HCT116 (cell line): ENCODE data around the gene RNPEP. TPM values are rescaled to one million over a fixed set of nuclear protein-coding genes. Genes with fewer than 3 reads are reported as not detected.

Experiments
- ATAC-seq: fragments of 200-7000 bp; cut with Tn5 transposase; 2 replicates; pipeline ENCODE4 v1.9.1; 2020; ENCODE audit warnings: mild to moderate bottlenecking, moderate library complexity
- BruUV-seq: library from RNA; stranded (reverse); fragments of 400-500 nt; replicated peaks from 2 replicates; lab custom pipeline; 2021; lab: Mats Ljungman, UMichigan
- CTCF ChIA-PET: fragments of 300-600 bp; sonication (Branson Sonifier 250); formaldehyde crosslinking; loops from one replicate; lab custom pipeline; 2021; ENCODE audit warnings: antibody characterized with exemption; lab: Charles Lee
- POLR2A ChIA-PET: fragments of 300-600, 350-600 bp; sonication (Branson Sonifier 250); formaldehyde crosslinking; loops from one replicate; lab custom pipeline; 2021; ENCODE audit warnings: antibody characterized with exemption; lab: Charles Lee
- RAD21 ChIA-PET, 2 experiments: fragments of 300-600 bp; sonication (Branson Sonifier 250); formaldehyde crosslinking; loops; one replicate each; lab custom pipeline; 2023; ENCODE audit warnings: low total read pairs in 2 of 2; ENCODE audit not compliant: uncharacterized antibody in 2 of 2, unreplicated experiment in 2 of 2, low non-redundant PET in 1 of 2; lab: Charles Lee
- DNase-seq: peaks from one replicate; pipeline ENCODE4 v3.0.0-alpha.2; 2010; ENCODE audit warnings: low read depth, low spot score
- H2AFZ ChIP-seq: fragments of 200-600 bp; shearing (Covaris generic), sonication (generic); 2 replicates; pipeline ENCODE4 v1.6.1; 2017; ENCODE audit warnings: low read depth, mixed run types, mixed read lengths, antibody characterized with exemption, low read length; ENCODE audit not compliant: poor library complexity, severe bottlenecking
- H3K27ac ChIP-seq: 2 replicates; pipeline ENCODE4 v1.5.1; 2012; ENCODE audit warnings: low read depth, low read length
- H3K27me3 ChIP-seq: fragments of 200-600 bp; sonication (generic); 2 replicates; pipeline ENCODE4 v1.6.1; 2016; ENCODE audit warnings: mixed run types, low read length, mixed read lengths; ENCODE audit not compliant: insufficient read depth
- H3K36me3 ChIP-seq, 2 experiments: fragments of 200-500 bp in 1 of 2; fragments of 200-600 bp in 1 of 2; sonication (Bioruptor generic) in 1 of 2; sonication (generic) in 1 of 2; 2 replicates each; pipeline versions ENCODE4 v1.5.1 to v1.6.1; 2014 to 2016; ENCODE audit warnings: low read length in 2 of 2, inconsistent platforms in 1 of 2, mixed read lengths in 1 of 2, mixed run types in 1 of 2; ENCODE audit not compliant: insufficient read depth in 2 of 2, control insufficient read depth in 1 of 2
- H3K4me1 ChIP-seq, 2 experiments: fragments of 200-600 bp in 1 of 2; sonication (generic) in 1 of 2; 2 replicates each; pipeline versions ENCODE4 v1.5.1 to v1.6.1; 2012 to 2017; ENCODE audit warnings: low read length in 2 of 2, inconsistent platforms in 1 of 2, mild to moderate bottlenecking in 1 of 2, mixed read lengths in 1 of 2, mixed run types in 1 of 2, moderate library complexity in 1 of 2; ENCODE audit not compliant: insufficient read depth in 2 of 2, control insufficient read depth in 1 of 2
- H3K4me2 ChIP-seq: fragments of 200-600 bp; sonication (generic); 2 replicates; pipeline ENCODE4 v1.6.1; 2017; ENCODE audit warnings: mixed run types, low read length, mixed read lengths
- H3K4me3 ChIP-seq, 2 experiments: fragments of 200-600 bp in 1 of 2; sonication (generic) in 1 of 2; replicated peaks in 1 of 2; 2 replicates each; pipeline ENCODE4 v1.5.1; 2011 to 2016; ENCODE audit warnings: low read length in 2 of 2, control low read depth in 1 of 2, low read depth in 1 of 2, mild to moderate bottlenecking in 1 of 2, mixed read lengths in 1 of 2, mixed run types in 1 of 2
- H3K79me2 ChIP-seq: fragments of 200-600 bp; sonication (generic); 2 replicates; pipeline ENCODE4 v1.6.1; 2017; ENCODE audit warnings: mild to moderate bottlenecking, mixed run types, low read length, moderate library complexity, mixed read lengths; ENCODE audit not compliant: insufficient read depth
- H3K9ac ChIP-seq: fragments of 200-600 bp; sonication (generic); 2 replicates; pipeline ENCODE4 v1.6.1; 2016; ENCODE audit warnings: low read length, mixed read lengths
- H3K9me2 ChIP-seq: fragments of 200-600 bp; sonication (generic), shearing (Covaris generic); 2 replicates; pipeline ENCODE4 v1.6.1; 2017; ENCODE audit warnings: mixed run types, mild to moderate bottlenecking, moderate library complexity; ENCODE audit not compliant: insufficient read depth
- H3K9me3 ChIP-seq, 2 experiments: fragments of 200-500 bp in 1 of 2; fragments of 200-600 bp in 1 of 2; sonication (Bioruptor generic) in 1 of 2; sonication (generic) in 1 of 2; 2 replicates each; pipeline ENCODE4 v1.6.1; 2014 to 2017; ENCODE audit warnings: low read length in 2 of 2, mixed read lengths in 2 of 2, inconsistent platforms in 1 of 2, low read depth in 1 of 2, mild to moderate bottlenecking in 1 of 2, mixed run types in 1 of 2, moderate library complexity in 1 of 2; ENCODE audit not compliant: control insufficient read depth in 1 of 2, insufficient read depth in 1 of 2
- H4K20me1 ChIP-seq: fragments of 200-600 bp; sonication (generic), shearing (Covaris generic); 2 replicates; pipeline ENCODE4 v1.6.1; 2017; ENCODE audit warnings: mixed run types, mild to moderate bottlenecking, moderate library complexity; ENCODE audit not compliant: insufficient read depth
- CBX3 ChIP-seq: IDR thresholded peaks from 2 replicates; pipeline ENCODE4 v1.6.1; 2012; ENCODE audit warnings: low read depth
- CEBPB ChIP-seq: IDR thresholded peaks from 2 replicates; pipeline ENCODE4 v1.6.1; 2012; ENCODE audit warnings: low read depth
- EGR1 ChIP-seq: IDR thresholded peaks from 2 replicates; pipeline ENCODE4 v1.6.1; 2012; ENCODE audit warnings: low read depth
- ELF1 ChIP-seq: IDR thresholded peaks from 2 replicates; pipeline ENCODE4 v1.6.1; 2012; ENCODE audit warnings: low read depth, borderline replicate concordance
- EZH2phosphoT487 ChIP-seq: fragments of 200-600 bp; IDR thresholded peaks from 2 replicates; pipeline ENCODE4 v1.6.1; 2018; ENCODE audit warnings: antibody characterized with exemption, borderline replicate concordance
- FOSL1 ChIP-seq: IDR thresholded peaks from 2 replicates; pipeline ENCODE4 v1.6.1; 2012; ENCODE audit warnings: low read depth
- JUND ChIP-seq: IDR thresholded peaks from 2 replicates; pipeline ENCODE4 v1.6.1; 2012
- POLR2A ChIP-seq: IDR thresholded peaks from 2 replicates; pipeline ENCODE4 v1.7.0; 2011; ENCODE audit warnings: borderline replicate concordance; ENCODE audit not compliant: insufficient read depth, insufficient read length; ENCODE audit errors: extremely low read depth
- RAD21 ChIP-seq: IDR thresholded peaks from 2 replicates; pipeline ENCODE4 v1.6.1; 2012; ENCODE audit warnings: low read depth, mild to moderate bottlenecking
- SP1 ChIP-seq: IDR thresholded peaks from 2 replicates; pipeline ENCODE4 v1.6.1; 2012; ENCODE audit warnings: low read depth
- TCF7L2 ChIP-seq: IDR thresholded peaks from 2 replicates; pipeline ENCODE4 v1.7.0; 2011; ENCODE audit warnings: borderline replicate concordance, inconsistent platforms; ENCODE audit not compliant: insufficient read depth, insufficient read length; ENCODE audit errors: extremely low read depth
- YY1 ChIP-seq: IDR thresholded peaks from 2 replicates; pipeline ENCODE4 v1.6.1; 2011; ENCODE audit warnings: low read length, low read depth, moderate library complexity, mild to moderate bottlenecking; ENCODE audit not compliant: insufficient replicate concordance; ENCODE audit errors: extremely low read depth
- ZFX ChIP-seq: fragments of 450-650 bp; IDR thresholded peaks from 2 replicates; pipeline ENCODE4 v1.6.1; 2017
- intact Hi-C: fragments of 100-400 bp; cut with micrococcal nuclease; formaldehyde crosslinking; loops from 2 replicates; pipeline ENCODE4 v1.10.0; 2022
- total RNA-seq: library from RNA; stranded (reverse); gene quantifications from one replicate; pipeline ENCODE4 v1.2.1, GENCODE V29; 2021; ENCODE audit not compliant: unreplicated experiment
- TF ChIP-seq, protein P1 (sequence below), 3 experiments: fragments of 200-600 bp in 1 of 3; sonication (generic) in 1 of 3; IDR thresholded peaks in 2 of 3; conservative IDR thresholded peaks in 1 of 3; 2 replicates each; pipeline ENCODE4 v1.5.1; 2012 to 2017; ENCODE audit warnings: low read depth in 2 of 3, low read length in 2 of 3, antibody characterized with exemption in 1 of 3, borderline replicate concordance in 1 of 3, control low read depth in 1 of 3, mild to moderate bottlenecking in 1 of 3, mixed read lengths in 1 of 3, mixed run types in 1 of 3, moderate library complexity in 1 of 3; ENCODE audit not compliant: insufficient read depth in 1 of 3
- TF ChIP-seq, protein P2 (sequence below): IDR thresholded peaks from 2 replicates; pipeline ENCODE4 v1.6.1; 2011; ENCODE audit warnings: mild to moderate bottlenecking, low read length, moderate library complexity; ENCODE audit not compliant: insufficient replicate concordance; ENCODE audit errors: extremely low read depth
- TF ChIP-seq, protein P3 (sequence below): IDR thresholded peaks from 2 replicates; pipeline ENCODE4 v1.6.1; 2012
- TF ChIP-seq, protein P4 (sequence below): IDR thresholded peaks from 2 replicates; pipeline ENCODE4 v1.6.1; 2012
- TF ChIP-seq, protein P5 (sequence below): IDR thresholded peaks from 2 replicates; pipeline ENCODE4 v1.6.1; 2012; ENCODE audit warnings: low read depth

Gene RNPEP
- total RNA-seq, 1 experiment from 2014 or later = 85.9 TPM

DNA sequence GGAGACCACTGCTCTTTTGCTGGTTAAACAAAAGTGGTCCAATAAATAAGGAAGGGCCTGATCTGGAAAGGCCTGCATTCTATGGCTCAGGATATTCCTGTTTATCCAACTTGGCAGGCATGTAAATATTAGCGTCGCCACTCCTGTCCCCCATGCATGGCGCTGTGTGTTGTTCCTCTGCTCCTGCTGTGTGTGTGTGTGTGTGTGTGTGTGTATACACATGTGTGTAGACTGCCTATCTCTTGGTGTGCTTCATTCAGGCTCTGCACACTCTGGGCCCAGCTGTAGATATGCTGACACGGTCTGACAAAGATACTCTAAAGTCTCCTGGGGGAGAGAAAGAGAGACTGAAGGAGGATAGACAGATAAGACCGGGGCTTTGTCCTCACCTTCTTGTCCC is 42.9 kb upstream of the RNPEP start:
- Histone ChIP-seq H3K9ac (no peak overlapping the region), H3K4me3 (no peak overlapping the region), H3K4me1 (peaks cover 9 to 20% of the 10 kb centered on the region in 2 experiments; a peak in 3 of 4 replicates), H3K27me3 (no peaks in the 10 kb centered on the region), H2AFZ (no peak overlapping the region), H3K9me3 (no peaks in the 10 kb centered on the region), H3K27ac (no peak overlapping the region), H3K9me2 (no peaks in the 10 kb centered on the region), H4K20me1 (no peaks in the 10 kb centered on the region), H3K36me3 (no peaks in the 10 kb centered on the region), H3K4me2 (no peak overlapping the region), H3K79me2 (no peaks in the 10 kb centered on the region)
- DNase-seq (no peak), ATAC-seq (no peak)
- no TSS peak for BruUV-seq
- intact Hi-C loops = no loop called here
- ChIA-PET POLR2A (no interaction called here), RAD21 (no interaction called here), CTCF (no interaction called here)
- TF ChIP-seq POLR2A (no peak), EGR1 (no peak), ZFX (no peak), TCF7L2 (no peak), SP1 (no peak), ELF1 (no peak), JUND (no peak), RAD21 (no peak), YY1 (no peak), CBX3 (no peak), EZH2phosphoT487 (no peak), FOSL1 (no peak), CEBPB (no peak)
- TF ChIP-seq, protein P1, sequence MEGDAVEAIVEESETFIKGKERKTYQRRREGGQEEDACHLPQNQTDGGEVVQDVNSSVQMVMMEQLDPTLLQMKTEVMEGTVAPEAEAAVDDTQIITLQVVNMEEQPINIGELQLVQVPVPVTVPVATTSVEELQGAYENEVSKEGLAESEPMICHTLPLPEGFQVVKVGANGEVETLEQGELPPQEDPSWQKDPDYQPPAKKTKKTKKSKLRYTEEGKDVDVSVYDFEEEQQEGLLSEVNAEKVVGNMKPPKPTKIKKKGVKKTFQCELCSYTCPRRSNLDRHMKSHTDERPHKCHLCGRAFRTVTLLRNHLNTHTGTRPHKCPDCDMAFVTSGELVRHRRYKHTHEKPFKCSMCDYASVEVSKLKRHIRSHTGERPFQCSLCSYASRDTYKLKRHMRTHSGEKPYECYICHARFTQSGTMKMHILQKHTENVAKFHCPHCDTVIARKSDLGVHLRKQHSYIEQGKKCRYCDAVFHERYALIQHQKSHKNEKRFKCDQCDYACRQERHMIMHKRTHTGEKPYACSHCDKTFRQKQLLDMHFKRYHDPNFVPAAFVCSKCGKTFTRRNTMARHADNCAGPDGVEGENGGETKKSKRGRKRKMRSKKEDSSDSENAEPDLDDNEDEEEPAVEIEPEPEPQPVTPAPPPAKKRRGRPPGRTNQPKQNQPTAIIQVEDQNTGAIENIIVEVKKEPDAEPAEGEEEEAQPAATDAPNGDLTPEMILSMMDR (IDR thresholded peaks at IDR 0.05 in 2 of 3, conservative IDR thresholded peaks at IDR 0.05 in 1 of 3; ENCODE audit: borderline replicate concordance in 1 of 3, insufficient read depth in 1 of 3, low read depth in 2 of 3, low read length in 2 of 3) = no peak
- TF ChIP-seq, protein P2, sequence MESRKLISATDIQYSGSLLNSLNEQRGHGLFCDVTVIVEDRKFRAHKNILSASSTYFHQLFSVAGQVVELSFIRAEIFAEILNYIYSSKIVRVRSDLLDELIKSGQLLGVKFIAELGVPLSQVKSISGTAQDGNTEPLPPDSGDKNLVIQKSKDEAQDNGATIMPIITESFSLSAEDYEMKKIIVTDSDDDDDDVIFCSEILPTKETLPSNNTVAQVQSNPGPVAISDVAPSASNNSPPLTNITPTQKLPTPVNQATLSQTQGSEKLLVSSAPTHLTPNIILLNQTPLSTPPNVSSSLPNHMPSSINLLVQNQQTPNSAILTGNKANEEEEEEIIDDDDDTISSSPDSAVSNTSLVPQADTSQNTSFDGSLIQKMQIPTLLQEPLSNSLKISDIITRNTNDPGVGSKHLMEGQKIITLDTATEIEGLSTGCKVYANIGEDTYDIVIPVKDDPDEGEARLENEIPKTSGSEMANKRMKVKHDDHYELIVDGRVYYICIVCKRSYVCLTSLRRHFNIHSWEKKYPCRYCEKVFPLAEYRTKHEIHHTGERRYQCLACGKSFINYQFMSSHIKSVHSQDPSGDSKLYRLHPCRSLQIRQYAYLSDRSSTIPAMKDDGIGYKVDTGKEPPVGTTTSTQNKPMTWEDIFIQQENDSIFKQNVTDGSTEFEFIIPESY = no peak
- TF ChIP-seq, protein P3, sequence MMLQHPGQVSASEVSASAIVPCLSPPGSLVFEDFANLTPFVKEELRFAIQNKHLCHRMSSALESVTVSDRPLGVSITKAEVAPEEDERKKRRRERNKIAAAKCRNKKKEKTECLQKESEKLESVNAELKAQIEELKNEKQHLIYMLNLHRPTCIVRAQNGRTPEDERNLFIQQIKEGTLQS = no peak
- TF ChIP-seq, protein P4, sequence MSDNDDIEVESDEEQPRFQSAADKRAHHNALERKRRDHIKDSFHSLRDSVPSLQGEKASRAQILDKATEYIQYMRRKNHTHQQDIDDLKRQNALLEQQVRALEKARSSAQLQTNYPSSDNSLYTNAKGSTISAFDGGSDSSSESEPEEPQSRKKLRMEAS = no peak
- TF ChIP-seq, protein P5, sequence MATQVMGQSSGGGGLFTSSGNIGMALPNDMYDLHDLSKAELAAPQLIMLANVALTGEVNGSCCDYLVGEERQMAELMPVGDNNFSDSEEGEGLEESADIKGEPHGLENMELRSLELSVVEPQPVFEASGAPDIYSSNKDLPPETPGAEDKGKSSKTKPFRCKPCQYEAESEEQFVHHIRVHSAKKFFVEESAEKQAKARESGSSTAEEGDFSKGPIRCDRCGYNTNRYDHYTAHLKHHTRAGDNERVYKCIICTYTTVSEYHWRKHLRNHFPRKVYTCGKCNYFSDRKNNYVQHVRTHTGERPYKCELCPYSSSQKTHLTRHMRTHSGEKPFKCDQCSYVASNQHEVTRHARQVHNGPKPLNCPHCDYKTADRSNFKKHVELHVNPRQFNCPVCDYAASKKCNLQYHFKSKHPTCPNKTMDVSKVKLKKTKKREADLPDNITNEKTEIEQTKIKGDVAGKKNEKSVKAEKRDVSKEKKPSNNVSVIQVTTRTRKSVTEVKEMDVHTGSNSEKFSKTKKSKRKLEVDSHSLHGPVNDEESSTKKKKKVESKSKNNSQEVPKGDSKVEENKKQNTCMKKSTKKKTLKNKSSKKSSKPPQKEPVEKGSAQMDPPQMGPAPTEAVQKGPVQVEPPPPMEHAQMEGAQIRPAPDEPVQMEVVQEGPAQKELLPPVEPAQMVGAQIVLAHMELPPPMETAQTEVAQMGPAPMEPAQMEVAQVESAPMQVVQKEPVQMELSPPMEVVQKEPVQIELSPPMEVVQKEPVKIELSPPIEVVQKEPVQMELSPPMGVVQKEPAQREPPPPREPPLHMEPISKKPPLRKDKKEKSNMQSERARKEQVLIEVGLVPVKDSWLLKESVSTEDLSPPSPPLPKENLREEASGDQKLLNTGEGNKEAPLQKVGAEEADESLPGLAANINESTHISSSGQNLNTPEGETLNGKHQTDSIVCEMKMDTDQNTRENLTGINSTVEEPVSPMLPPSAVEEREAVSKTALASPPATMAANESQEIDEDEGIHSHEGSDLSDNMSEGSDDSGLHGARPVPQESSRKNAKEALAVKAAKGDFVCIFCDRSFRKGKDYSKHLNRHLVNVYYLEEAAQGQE = no peak
